Stimulated activated CD4-positive, alpha-beta T cell treated with anti-CD3 and anti-CD28 coated beads, Interleukin-1b, Interleukin-23, amount 100 ng/mL, for 1 hour (primary cell): Measurements from ENCODE around the gene UNC79.

Experiments
- DNase-seq, 2 donors: peaks; one replicate each; pipeline ENCODE4 v3.0.0-alpha.2; 2020; ENCODE audit warnings: low read depth in 2 of 2

UNC79 gene

DNA sequence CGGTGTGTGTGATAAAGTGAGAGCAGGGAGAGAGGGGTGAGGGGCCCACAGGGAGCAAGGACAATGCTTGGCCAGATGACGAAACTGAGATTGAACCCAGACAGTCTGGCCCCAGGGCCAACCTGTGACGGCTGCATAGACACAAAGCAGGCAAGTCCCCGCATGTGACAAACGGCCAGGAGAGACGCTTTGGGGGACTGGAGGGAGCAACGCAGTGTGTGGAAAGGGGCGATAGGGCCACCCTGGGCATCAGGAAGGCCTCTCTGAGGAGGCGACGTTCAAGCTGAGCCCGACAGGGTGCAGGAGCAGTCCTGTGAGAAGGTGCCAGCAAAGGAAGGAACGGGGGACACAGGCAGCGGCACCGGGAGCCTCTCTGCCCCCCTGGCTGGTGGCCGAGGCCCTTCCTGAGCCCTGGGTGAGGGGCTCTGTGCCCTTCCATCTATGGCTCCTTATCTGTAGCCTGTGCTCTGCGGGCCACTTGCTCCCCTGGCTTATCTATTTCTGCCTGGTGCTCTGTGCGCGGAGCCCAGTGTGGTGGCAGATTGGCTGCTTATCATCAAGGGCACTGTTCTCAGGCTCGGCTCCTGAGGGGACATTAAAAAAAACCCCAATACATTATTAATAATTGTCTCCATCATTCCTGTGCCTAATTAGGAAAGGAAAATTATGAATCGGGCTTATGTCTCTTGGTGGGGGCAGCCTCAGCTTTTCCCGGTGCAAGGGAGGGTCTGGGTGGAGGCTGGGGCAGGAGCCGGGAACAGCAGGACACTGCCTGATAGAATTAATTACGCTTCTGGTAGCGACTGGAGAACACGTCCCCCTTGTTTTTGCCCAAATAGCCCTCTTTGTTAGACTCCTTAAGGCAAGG lies 317.7 kb downstream of the UNC79 start:
- DNase-seq = no peak

DNA sequence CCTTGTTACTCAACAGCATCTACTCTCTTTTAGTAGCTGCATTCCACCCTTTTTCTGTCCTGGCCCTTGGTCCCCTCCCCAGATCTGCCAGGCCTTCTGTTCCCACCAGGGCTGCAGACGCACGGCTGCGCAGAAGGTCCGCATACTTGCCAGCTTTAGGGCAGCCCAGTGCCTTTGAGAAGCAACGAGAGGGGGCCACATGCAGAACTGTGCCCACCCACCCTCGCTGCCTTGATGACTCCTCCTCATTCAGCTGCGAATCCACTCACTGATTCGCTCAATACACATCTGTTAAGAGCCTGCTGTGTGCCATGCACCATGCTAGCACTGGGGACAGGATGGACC lies 318.3 kb downstream of the UNC79 start:
- DNase-seq = no peak

DNA sequence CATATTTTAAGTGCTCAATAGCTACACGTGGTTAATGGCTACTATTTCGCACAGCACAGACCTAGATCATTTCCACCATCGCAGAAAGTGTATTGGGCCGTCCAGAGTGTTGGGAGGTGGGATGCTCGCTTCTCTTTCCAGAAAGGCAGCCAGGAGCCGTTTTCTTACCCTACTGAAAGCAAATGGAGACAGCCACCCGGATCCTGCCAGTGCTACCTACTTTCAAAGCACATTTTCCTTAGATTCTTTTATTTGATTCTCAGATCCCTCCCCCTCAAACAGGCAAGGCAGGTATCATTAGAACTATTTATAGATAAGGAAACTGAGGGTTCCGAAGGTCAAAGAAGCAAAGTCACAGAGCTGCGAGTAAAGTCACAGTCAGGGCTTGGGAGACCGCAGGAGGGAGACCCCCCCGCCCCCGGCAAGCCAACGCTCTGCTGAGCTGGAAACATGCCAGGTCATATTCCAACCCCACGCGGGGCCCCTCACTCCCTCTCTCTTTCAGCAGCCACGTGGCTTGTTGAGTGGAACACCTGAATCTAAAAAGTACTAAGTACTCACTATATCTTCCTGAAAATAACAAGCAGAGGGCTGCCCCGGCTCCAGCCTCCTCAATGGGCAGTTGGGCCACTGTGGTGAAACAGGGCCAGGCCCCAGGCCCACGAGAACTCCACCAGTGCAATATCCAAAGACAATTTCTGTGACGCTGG lies 321.4 kb downstream of the UNC79 start:
- DNase-seq = no peak

DNA sequence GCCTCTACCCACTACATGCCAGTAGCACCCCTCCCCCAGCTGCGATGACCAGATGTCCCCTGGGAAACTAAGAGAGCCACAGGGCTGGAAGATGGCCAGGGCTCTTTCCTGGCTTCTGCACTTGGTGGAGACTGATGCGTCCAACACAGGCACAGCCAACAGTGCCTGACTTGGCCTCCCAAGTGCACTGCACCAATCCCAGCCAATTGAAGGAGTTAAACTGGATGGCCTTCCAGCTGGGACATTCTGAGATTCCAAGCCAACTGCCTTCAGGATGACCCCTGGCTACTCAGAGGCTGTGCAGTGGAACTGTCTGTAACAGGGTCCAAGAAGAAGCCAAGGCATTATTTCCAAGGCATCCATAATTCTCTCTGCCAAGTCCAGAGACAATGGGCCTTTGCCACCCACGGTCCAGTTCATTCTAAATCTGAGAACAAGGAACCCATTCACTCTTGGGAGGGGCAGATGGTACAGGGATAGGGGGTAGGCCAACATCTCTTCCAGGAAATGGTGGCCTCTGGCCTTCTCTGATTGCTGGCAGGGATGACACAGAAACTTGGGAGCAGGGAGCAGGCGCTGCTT lies 322.3 kb downstream of the UNC79 start:
- DNase-seq = no peak

DNA sequence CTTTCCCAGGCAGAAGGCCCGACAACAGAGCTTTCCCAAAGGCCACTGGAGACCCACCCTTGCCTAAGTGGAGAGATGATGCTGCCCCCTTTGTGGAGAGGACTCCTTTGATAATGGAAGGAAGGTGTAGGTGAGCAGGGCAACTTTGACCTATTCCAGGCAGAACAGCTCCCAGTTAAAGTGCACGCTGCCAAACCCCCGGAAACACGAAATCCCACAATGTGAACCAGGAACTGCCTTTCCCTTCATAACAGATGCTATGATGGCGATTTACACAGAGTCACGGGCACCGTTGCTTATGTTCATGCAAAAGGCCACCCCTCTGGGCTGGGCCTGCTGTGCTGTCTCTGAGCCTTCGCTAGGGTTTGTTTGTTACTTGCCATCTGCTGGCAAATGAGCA lies 322.9 kb downstream of the UNC79 start:
- DNase-seq = no peak

DNA sequence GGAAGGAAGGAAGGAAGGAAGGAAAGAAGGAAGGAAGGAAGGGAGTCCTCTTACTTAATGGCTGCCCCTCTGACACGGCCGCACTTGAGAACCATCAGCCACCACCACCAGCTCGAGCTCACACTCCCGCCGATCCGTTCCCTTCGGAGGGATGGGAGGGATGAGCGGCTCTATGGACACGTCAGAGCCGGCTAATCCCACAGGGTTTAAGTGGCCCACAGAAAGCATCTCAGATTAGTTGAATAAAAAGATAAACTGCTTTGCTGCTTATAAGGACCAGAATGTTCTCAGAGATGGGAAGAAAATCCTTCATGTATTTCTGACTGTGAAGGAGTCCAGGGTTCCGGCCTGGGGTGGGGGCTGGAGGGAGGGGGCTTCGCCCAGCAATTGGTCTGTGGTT lies 326.5 kb downstream of the UNC79 start:
- DNase-seq = no peak
